GM12878 (cell line): ENCODE results near the gene ARID3A. TPM values are rescaled to one million over a fixed set of nuclear protein-coding genes. Genes with fewer than 3 reads are reported as not detected.

ENCODE experiments used
- ATAC-seq: fragments of 200-7000 bp; cut with Tn5 transposase; 3 replicates; pipeline ENCODE4 v1.9.1; 2020; ENCODE audit warnings: mild to moderate bottlenecking, moderate library complexity
- BruUV-seq: library from RNA; stranded (reverse); fragments of 400-500 nt; replicated peaks from 2 replicates; lab custom pipeline; 2021; lab: Mats Ljungman, UMichigan
- CTCF ChIA-PET: fragments of 300-600 bp; sonication (Branson Sonifier 250); formaldehyde crosslinking; extraction: SDS; loops from one replicate; lab custom pipeline; 2021; ENCODE audit warnings: inconsistent platforms; lab: Yijun Ruan, JAX
- POLR2A ChIA-PET: fragments of 350-600 bp; formaldehyde crosslinking; extraction: SDS; loops from one replicate; lab custom pipeline; 2021; ENCODE audit warnings: inconsistent platforms; lab: Charles Lee
- RAD21 ChIA-PET: fragments of 300-600 bp; sonication (Branson Sonifier 250); formaldehyde crosslinking; loops from one replicate; lab custom pipeline; 2023; ENCODE audit warnings: antibody characterized with exemption; ENCODE audit not compliant: unreplicated experiment; lab: Charles Lee
- SMC1A ChIA-PET: fragments of 300-600 bp; sonication (Branson Sonifier 250); formaldehyde crosslinking; loops from one replicate; lab custom pipeline; 2023; ENCODE audit not compliant: unreplicated experiment, uncharacterized antibody; lab: Charles Lee
- DNase-seq: peaks from one replicate; pipeline ENCODE4 v3.0.0-alpha.2; 2011; ENCODE audit warnings: low read depth, low spot score
- FAIRE-seq: peaks from 3 replicates; lab custom pipeline; 2011; peaks lifted over from hg19 to GRCh38; lab: Jason Lieb, UNC
- H2AFZ ChIP-seq: 2 replicates; pipeline ENCODE4 v1.6.0; 2011; ENCODE audit warnings: low read depth, low read length, control low read depth; ENCODE audit not compliant: control insufficient read depth
- H3K27ac ChIP-seq: 2 replicates; pipeline ENCODE4 v1.5.1; 2011; ENCODE audit warnings: control low read depth; ENCODE audit not compliant: control insufficient read depth, insufficient read depth
- H3K27me3 ChIP-seq, 2 experiments: replicated peaks in 1 of 2; 2 replicates each; pipeline versions ENCODE4 v1.6.0 to v1.6.1; 2011; ENCODE audit warnings: low read length in 1 of 2; ENCODE audit not compliant: control insufficient read depth in 2 of 2, insufficient read depth in 2 of 2
- H3K36me3 ChIP-seq, 2 experiments: 2 replicates each; pipeline ENCODE4 v1.5.1; 2011; ENCODE audit warnings: low read length in 1 of 2; ENCODE audit not compliant: control insufficient read depth in 2 of 2, insufficient read depth in 2 of 2
- H3K4me1 ChIP-seq: 2 replicates; pipeline ENCODE4 v1.6.1; 2011; ENCODE audit warnings: mild to moderate bottlenecking, low read length, moderate library complexity, mixed read lengths; ENCODE audit not compliant: control insufficient read depth, insufficient read depth
- H3K4me2 ChIP-seq: 2 replicates; pipeline ENCODE4 v1.6.0; 2011; ENCODE audit warnings: control low read depth; ENCODE audit not compliant: control insufficient read depth, insufficient read depth
- H3K4me3 ChIP-seq: fragments of 200-600 bp; sonication (generic); 2 replicates; pipeline ENCODE4 v1.5.1; 2016
- H3K79me2 ChIP-seq: 2 replicates; pipeline ENCODE4 v1.6.0; 2011; ENCODE audit warnings: low read length; ENCODE audit not compliant: control insufficient read depth, insufficient read depth
- H3K9ac ChIP-seq: 2 replicates; pipeline ENCODE4 v1.8.0; 2011; ENCODE audit warnings: low read length, control low read depth, mixed read lengths; ENCODE audit not compliant: control insufficient read depth, insufficient read depth
- H3K9me3 ChIP-seq: replicated peaks from 3 replicates; pipeline ENCODE4 v1.5.1; 2011; ENCODE audit warnings: mild to moderate bottlenecking, low read length; ENCODE audit not compliant: control insufficient read depth, insufficient read depth
- H4K20me1 ChIP-seq: 2 replicates; pipeline ENCODE4 v1.6.0; 2011; ENCODE audit not compliant: control insufficient read depth, insufficient read depth
- BACH1 ChIP-seq: fragments of 450-650 bp; IDR thresholded peaks from 2 replicates; pipeline ENCODE4 v1.6.1; 2017; ENCODE audit warnings: mild to moderate bottlenecking, borderline replicate concordance
- BRCA1 ChIP-seq: IDR thresholded peaks from 2 replicates; pipeline ENCODE4 v1.6.1; 2011; ENCODE audit warnings: low read depth, low read length, improper control_type of control experiment
- EED ChIP-seq: sonication (generic); IDR thresholded peaks from 2 replicates; pipeline ENCODE4 v1.6.1; 2016; ENCODE audit warnings: antibody characterized with exemption, low read depth
- LARP7 ChIP-seq: fragments of 450-650 bp; IDR thresholded peaks from 2 replicates; pipeline ENCODE4 v1.6.1; 2017; ENCODE audit warnings: mild to moderate bottlenecking
- MEF2B ChIP-seq: fragments of 450-650 bp; IDR thresholded peaks from 2 replicates; pipeline ENCODE4 v1.6.1; 2018; ENCODE audit warnings: mild to moderate bottlenecking, moderate library complexity; ENCODE audit not compliant: partially characterized antibody, poor library complexity, severe bottlenecking
- MTA2 ChIP-seq: fragments of 450-650 bp; IDR thresholded peaks from 2 replicates; pipeline ENCODE4 v1.6.1; 2016; ENCODE audit warnings: low read depth, mild to moderate bottlenecking, moderate library complexity
- PAX5 ChIP-seq: IDR thresholded peaks from 2 replicates; pipeline ENCODE4 v1.6.1; 2011; ENCODE audit warnings: low read depth, low read length, borderline replicate concordance
- RCOR1 ChIP-seq: conservative IDR thresholded peaks from 2 replicates; pipeline ENCODE4 v1.6.1; 2012; ENCODE audit warnings: low read depth, low read length, improper control_type of control experiment
- SMAD5 ChIP-seq: IDR thresholded peaks from 2 replicates; pipeline ENCODE4 v1.6.1; 2016; ENCODE audit warnings: antibody characterized with exemption, low read depth
- WGBS: methylation state at CpG from one replicate; pipeline ENCODE4 v1.1.6; 2016; ENCODE audit warnings: low lambda C conversion rate; ENCODE audit not compliant: insufficient replicate concordance, insufficient coverage; ENCODE audit errors: missing lambda C conversion rate; 5-methylcytosine and 5-hydroxymethylcytosine counted together
- in situ Hi-C: fragments of 300-500 bp; cut with MboI; formaldehyde crosslinking; loops from 9 replicates; pipeline ENCODE4 v1.14.3; 2018; ENCODE audit warnings: mixed read lengths
- intact Hi-C: fragments of 100-400 bp; cut with micrococcal nuclease; formaldehyde crosslinking; loops from one replicate; pipeline ENCODE4 v1.14.2; 2022; ENCODE audit not compliant: unreplicated experiment
- polyA plus RNA-seq, 11 experiments: library from polyadenylated mRNA; depleted of rRNA in 4 of 11; unstranded in 6 of 11; stranded (reverse) in 5 of 11; fragments of >200 nt; fragmentation: Nextera tagmentation in 4 of 11; fragmentation: Illumina TruSeq in 1 of 11; extraction: Ambion mirVana in 4 of 11; extraction: Trizol in 1 of 11; gene quantifications; 1 replicate in 1 of 11; 2 replicates in 10 of 11; pipeline versions ENCODE4 v1.2.1 to v1.2.3, GENCODE V29; 2011 to 2016; ENCODE audit warnings: inconsistent platforms in 2 of 11, missing spikeins in 2 of 11, low read depth in 1 of 11
- total RNA-seq, 4 experiments: library from RNA; depleted of rRNA in 3 of 4; stranded (reverse); fragments of >200 nt in 3 of 4; fragmentation: Illumina TruSeq in 1 of 4; extraction: Trizol in 1 of 4; gene quantifications; 2 replicates each; pipeline versions ENCODE4 v1.2.1 to v1.2.3, GENCODE V29; 2013 to 2021
- TF ChIP-seq, protein P1 (sequence below): fragments of 450-650 bp; IDR thresholded peaks from 2 replicates; pipeline ENCODE4 v1.6.1; 2016; ENCODE audit warnings: mild to moderate bottlenecking
- TF ChIP-seq, protein P2 (sequence below): IDR thresholded peaks from 2 replicates; pipeline ENCODE4 v1.6.1; 2012; ENCODE audit warnings: low read length, inconsistent platforms
- TF ChIP-seq, protein P3 (sequence below): IDR thresholded peaks from 2 replicates; pipeline ENCODE4 v1.6.1; 2011; ENCODE audit warnings: mild to moderate bottlenecking, low read depth, low read length, moderate library complexity; ENCODE audit not compliant: insufficient replicate concordance
- TF ChIP-seq, protein P4 (sequence below), 3 experiments: IDR thresholded peaks in 2 of 3; conservative IDR thresholded peaks in 1 of 3; 2 replicates each; pipeline ENCODE4 v1.5.1; 2011; ENCODE audit warnings: low read depth in 3 of 3, low read length in 3 of 3, mild to moderate bottlenecking in 3 of 3, control low read depth in 2 of 3, moderate library complexity in 2 of 3, inconsistent platforms in 1 of 3, mixed read lengths in 1 of 3; ENCODE audit not compliant: control insufficient read depth in 2 of 3, insufficient read depth in 1 of 3; ENCODE audit errors: extremely low read depth in 1 of 3
- TF ChIP-seq, protein P5 (sequence below): IDR thresholded peaks from 2 replicates; pipeline ENCODE4 v1.6.1; 2011; ENCODE audit warnings: borderline replicate concordance, low read depth, mild to moderate bottlenecking, moderate library complexity, low read length; ENCODE audit not compliant: insufficient read depth, poor library complexity, severe bottlenecking

ARID3A gene
- total and polyA plus RNA-seq, 10 of the 15 experiments (the other 5 are each of a cell fraction or from before 2014, with no cell fraction given) = 0.76 to 70.0 (median 16.7) TPM

DNA sequence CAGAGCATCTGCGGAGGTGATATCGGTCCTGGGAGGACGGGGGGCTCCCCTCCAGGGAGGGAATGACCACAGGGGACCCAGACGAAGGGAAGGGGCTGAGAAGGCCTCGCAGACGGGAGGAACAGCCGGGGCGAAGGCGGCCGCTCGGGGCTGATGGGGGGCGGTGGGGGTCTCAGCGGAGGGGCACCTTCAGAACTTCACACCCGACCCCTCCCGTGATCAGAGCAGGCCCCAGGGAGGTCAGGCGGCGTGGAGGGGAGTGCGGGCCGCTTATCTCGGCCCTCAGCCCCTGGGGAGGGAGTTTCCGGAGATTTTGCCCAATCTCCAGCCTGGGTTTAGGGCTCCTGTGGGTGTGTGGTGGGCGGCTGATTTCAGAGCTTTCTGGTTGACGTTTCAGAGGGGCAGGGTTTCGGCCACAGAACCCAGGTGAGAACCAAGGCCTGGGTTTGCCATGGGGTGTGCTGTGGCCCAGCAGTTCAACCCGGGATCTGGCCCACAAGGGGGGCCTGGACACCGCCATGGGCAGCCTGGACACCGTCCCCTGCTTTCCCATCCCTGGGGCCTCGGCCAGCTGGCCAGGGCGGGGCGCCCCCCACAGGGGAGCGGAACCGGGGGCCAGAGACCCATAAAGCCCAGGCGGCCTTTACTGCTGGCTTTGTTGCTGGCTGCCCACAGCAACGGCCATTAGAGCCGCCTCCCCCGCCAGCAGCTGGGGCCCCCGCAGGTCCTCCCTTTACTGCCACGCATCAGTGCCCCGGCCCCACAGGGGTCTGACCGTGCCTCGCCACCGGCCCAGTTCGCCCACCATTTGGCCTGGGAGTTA, 29.0 kb downstream of the ARID3A start:
- peaks cover 51% of the 10 kb centered on the region for H3K79me2 ChIP-seq
- H2AFZ ChIP-seq = no peak overlapping the region
- H3K27me3 ChIP-seq = no peaks in the 10 kb centered on the region
- intact Hi-C loops = no loop called here
- ChIA-PET RAD21 (interaction anchor here (0.8 to 4.8 kb wide), 4 partner anchors 25 to 192 kb away, joined by 3 to 20 read pairs (median 4); partner anchors contain the start of gene WDR18), SMC1A (interaction anchor here (1.5 kb wide), 1 partner anchor 29 kb away, joined by 5 read pairs; the partner anchor contains the start of gene WDR18), POLR2A (interaction anchor here (0.6 to 1.1 kb wide), 3 partner anchors 17 to 949 kb away, joined by 3 to 7 read pairs (median 5); partner anchors contain the start of gene WDR18), CTCF (interaction anchor here (0.6 to 2.3 kb wide), 5 partner anchors 27 to 381 kb away, joined by 3 to 9 read pairs (median 7); partner anchors contain the start of gene WDR18)
- H4K20me1 ChIP-seq = peaks cover 3% of the 10 kb centered on the region; the same call in 1 of the 2 replicates
- peaks cover 5 to 11% of the 10 kb centered on the region in 2 experiments for H3K36me3 ChIP-seq
- H3K27ac ChIP-seq = peak overlapping the region; percentile 95
- peak; percentile 92 for FAIRE-seq
- peak; percentile 81 for ATAC-seq
- no peaks in the 10 kb centered on the region for H3K9me3 ChIP-seq
- no TSS peak for BruUV-seq
- peak overlapping the region; percentile 71; the same call in 1 of the 2 replicates for H3K4me3 ChIP-seq
- in situ Hi-C loops = no loop called here
- H3K4me2 ChIP-seq = peak overlapping the region; percentile 98
- 1% methylated on average over 27 of the region's 43 CpGs for WGBS
- peak overlapping the region; percentile 61; the same call in 1 of the 2 replicates for H3K9ac ChIP-seq
- DNase-seq = peak; percentile 70
- peaks cover 53% of the 10 kb centered on the region for H3K4me1 ChIP-seq
- TF ChIP-seq BACH1 (peak; percentile 62; the same call in 1 of the 2 replicates), MEF2B (peak; percentile 95), EED (peak; percentile 87), SMAD5 (peak; percentile 17; the same call in 1 of the 2 replicates), LARP7 (peak; percentile 25), BRCA1 (no peak), PAX5 (peak; percentile 91), MTA2 (peak; percentile 90), RCOR1 (peak; percentile 97)
- TF ChIP-seq, protein P1, sequence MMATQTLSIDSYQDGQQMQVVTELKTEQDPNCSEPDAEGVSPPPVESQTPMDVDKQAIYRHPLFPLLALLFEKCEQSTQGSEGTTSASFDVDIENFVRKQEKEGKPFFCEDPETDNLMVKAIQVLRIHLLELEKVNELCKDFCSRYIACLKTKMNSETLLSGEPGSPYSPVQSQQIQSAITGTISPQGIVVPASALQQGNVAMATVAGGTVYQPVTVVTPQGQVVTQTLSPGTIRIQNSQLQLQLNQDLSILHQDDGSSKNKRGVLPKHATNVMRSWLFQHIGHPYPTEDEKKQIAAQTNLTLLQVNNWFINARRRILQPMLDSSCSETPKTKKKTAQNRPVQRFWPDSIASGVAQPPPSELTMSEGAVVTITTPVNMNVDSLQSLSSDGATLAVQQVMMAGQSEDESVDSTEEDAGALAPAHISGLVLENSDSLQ = peak; percentile 35; the same call in 1 of the 2 replicates
- TF ChIP-seq, protein P2, sequence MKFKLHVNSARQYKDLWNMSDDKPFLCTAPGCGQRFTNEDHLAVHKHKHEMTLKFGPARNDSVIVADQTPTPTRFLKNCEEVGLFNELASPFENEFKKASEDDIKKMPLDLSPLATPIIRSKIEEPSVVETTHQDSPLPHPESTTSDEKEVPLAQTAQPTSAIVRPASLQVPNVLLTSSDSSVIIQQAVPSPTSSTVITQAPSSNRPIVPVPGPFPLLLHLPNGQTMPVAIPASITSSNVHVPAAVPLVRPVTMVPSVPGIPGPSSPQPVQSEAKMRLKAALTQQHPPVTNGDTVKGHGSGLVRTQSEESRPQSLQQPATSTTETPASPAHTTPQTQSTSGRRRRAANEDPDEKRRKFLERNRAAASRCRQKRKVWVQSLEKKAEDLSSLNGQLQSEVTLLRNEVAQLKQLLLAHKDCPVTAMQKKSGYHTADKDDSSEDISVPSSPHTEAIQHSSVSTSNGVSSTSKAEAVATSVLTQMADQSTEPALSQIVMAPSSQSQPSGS = 0 out of 2 replicates have a peak, but pooled peaks have one; percentile 33
- TF ChIP-seq, protein P3, sequence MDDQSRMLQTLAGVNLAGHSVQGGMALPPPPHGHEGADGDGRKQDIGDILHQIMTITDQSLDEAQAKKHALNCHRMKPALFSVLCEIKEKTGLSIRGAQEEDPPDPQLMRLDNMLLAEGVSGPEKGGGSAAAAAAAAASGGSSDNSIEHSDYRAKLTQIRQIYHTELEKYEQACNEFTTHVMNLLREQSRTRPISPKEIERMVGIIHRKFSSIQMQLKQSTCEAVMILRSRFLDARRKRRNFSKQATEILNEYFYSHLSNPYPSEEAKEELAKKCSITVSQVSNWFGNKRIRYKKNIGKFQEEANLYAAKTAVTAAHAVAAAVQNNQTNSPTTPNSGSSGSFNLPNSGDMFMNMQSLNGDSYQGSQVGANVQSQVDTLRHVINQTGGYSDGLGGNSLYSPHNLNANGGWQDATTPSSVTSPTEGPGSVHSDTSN = no peak
- TF ChIP-seq, protein P4, sequence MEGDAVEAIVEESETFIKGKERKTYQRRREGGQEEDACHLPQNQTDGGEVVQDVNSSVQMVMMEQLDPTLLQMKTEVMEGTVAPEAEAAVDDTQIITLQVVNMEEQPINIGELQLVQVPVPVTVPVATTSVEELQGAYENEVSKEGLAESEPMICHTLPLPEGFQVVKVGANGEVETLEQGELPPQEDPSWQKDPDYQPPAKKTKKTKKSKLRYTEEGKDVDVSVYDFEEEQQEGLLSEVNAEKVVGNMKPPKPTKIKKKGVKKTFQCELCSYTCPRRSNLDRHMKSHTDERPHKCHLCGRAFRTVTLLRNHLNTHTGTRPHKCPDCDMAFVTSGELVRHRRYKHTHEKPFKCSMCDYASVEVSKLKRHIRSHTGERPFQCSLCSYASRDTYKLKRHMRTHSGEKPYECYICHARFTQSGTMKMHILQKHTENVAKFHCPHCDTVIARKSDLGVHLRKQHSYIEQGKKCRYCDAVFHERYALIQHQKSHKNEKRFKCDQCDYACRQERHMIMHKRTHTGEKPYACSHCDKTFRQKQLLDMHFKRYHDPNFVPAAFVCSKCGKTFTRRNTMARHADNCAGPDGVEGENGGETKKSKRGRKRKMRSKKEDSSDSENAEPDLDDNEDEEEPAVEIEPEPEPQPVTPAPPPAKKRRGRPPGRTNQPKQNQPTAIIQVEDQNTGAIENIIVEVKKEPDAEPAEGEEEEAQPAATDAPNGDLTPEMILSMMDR (IDR thresholded peaks at IDR 0.05 in 2 of 3, conservative IDR thresholded peaks at IDR 0.05 in 1 of 3; ENCODE audit: control insufficient read depth in 2 of 3, extremely low read depth in 1 of 3, insufficient read depth in 1 of 3, low read depth in 3 of 3, low read length in 3 of 3) = 0 out of 6 replicates have a peak, but pooled peaks of 1 of the 3 experiments have one; percentile 5
- TF ChIP-seq, protein P5, sequence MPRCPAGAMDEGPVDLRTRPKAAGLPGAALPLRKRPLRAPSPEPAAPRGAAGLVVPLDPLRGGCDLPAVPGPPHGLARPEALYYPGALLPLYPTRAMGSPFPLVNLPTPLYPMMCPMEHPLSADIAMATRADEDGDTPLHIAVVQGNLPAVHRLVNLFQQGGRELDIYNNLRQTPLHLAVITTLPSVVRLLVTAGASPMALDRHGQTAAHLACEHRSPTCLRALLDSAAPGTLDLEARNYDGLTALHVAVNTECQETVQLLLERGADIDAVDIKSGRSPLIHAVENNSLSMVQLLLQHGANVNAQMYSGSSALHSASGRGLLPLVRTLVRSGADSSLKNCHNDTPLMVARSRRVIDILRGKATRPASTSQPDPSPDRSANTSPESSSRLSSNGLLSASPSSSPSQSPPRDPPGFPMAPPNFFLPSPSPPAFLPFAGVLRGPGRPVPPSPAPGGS = peak; percentile 51
